ENCODE data around the gene PIGQ. TPM values are rescaled to one million over a fixed set of nuclear protein-coding genes. Genes with fewer than 3 reads are reported as not detected.

PIGQ gene
- total and polyA plus RNA-seq, 11 donors = 16.4 to 39.5 (median 22.0) TPM

GRCh38 chr16:582614-583331 is 13.0 kb downstream of the PIGQ start:
- Histone ChIP-seq H3K4me3 (no peak overlapping the region), H3K9me3 (no peaks in the 10 kb centered on the region), H3K27ac (peak overlapping the region in 3 of 12 donors; percentile 24 to 67 (median 60)), H3K4me1 (peaks cover 0 to 44% (median 12%) of the 10 kb centered on the region in 12 donors), H3K36me3 (peaks cover 0 to 8% (median 0%) of the 10 kb centered on the region in 9 donors), H3K27me3 (no peaks in the 10 kb centered on the region)
- ATAC-seq (peak in 2 of 4 donors; percentile 47 to 50), DNase-seq (peak in 3 of 5 donors; percentile 74 to 87 (median 85))
- intact Hi-C loops (cut with DNase I) = loop anchor here in 5 of 10 donors (5.0 to 10.0 kb wide), 3 partner anchors 62 to 80 kb away; partner anchors contain the start of genes MCRIP2 (in 2 of the 5) and WDR90 (in 2 of the 5)
- 80 to 90% (median 85%) methylated on average over 2 to 21 of the region's 21 CpGs for WGBS, 4 donors
- TF ChIP-seq POLR2A (IDR thresholded peaks at IDR 0.05) = no peak

DNA sequence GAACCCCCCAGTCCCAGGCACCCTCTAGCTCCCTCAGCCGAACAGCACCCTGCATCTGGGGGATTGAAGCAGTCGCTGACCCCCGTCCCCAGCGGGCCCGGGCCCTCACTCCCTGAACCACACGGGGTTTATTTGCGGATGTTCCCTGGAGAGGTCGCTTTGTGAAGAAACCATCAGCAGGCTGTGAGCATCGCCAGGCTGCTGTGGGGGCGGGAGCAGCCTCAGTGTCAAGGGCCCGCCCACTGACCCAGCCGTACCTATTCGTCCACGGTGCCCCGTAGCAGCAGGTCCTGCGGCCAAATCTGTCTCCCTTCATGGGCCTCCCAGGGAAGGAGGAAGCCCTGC is 13.7 kb downstream of the PIGQ start:
- DNase-seq (no peak), ATAC-seq (no peak)
- Histone ChIP-seq H3K27me3 (no peaks in the 10 kb centered on the region), H3K4me3 (no peak overlapping the region), H3K27ac (peak overlapping the region in 3 of 12 donors; percentile 24 to 67 (median 60)), H3K36me3 (peaks cover 0 to 8% (median 0%) of the 10 kb centered on the region in 9 donors), H3K9me3 (no peaks in the 10 kb centered on the region), H3K4me1 (peaks cover 4 to 51% (median 18%) of the 10 kb centered on the region in 12 donors)
- TF ChIP-seq, protein P1, sequence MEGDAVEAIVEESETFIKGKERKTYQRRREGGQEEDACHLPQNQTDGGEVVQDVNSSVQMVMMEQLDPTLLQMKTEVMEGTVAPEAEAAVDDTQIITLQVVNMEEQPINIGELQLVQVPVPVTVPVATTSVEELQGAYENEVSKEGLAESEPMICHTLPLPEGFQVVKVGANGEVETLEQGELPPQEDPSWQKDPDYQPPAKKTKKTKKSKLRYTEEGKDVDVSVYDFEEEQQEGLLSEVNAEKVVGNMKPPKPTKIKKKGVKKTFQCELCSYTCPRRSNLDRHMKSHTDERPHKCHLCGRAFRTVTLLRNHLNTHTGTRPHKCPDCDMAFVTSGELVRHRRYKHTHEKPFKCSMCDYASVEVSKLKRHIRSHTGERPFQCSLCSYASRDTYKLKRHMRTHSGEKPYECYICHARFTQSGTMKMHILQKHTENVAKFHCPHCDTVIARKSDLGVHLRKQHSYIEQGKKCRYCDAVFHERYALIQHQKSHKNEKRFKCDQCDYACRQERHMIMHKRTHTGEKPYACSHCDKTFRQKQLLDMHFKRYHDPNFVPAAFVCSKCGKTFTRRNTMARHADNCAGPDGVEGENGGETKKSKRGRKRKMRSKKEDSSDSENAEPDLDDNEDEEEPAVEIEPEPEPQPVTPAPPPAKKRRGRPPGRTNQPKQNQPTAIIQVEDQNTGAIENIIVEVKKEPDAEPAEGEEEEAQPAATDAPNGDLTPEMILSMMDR (IDR thresholded peaks at IDR 0.05) = no peak
- TF ChIP-seq POLR2A (IDR thresholded peaks at IDR 0.05) = no peak
- intact Hi-C loops (cut with DNase I) = loop anchor here in 5 of 10 donors (5.0 to 10.0 kb wide), 3 partner anchors 61 to 79 kb away; partner anchors contain the start of genes MCRIP2 (in 2 of the 5) and WDR90 (in 2 of the 5)
- whole genome bisulfite sequencing, 4 donors = 57 to 69% (median 59%) methylated on average over 8 to 16 of the region's 16 CpGs

DNA sequence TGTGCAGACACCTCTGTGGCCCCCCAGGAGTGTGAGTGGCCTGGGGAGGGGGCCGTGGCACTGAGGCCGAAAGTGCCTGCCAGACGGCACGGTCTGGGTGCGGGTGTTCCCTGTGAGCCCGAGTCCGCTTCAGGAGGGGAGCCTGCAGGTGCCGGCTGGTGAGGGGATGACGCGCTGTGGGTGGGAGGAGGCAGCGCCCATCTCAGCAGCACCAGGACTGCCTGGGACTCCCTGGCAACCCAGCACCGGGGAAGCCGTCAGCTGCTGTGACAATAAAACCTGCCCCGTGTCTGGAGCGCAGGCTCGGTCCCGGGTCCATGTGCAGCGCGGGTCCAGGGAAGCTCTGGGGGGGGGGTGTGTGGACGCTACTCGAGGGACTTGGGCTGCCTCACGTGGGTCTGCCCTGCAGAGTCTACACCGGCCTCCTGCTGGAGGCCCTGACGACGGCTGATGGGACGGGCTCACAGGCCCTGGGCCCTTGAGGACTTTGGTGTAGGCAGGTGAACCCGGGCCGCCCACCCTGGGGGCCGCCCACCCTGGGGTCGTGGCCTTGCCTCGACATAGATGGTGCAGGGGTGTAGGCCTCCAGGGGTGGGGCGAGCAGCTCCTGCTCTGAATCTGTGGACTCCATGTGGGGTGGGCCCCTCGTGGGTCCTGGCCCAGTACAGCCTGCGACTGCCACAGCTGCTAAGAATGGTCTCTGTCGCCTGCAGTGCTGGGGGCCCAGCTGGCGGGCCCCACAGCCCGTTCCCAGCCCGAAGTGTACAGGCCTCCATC is 14.2 kb downstream of the PIGQ start:
- Histone ChIP-seq H3K4me3 (no peak overlapping the region), H3K36me3 (peaks cover 0 to 8% (median 0%) of the 10 kb centered on the region in 9 donors), H3K9me3 (no peaks in the 10 kb centered on the region), H3K27ac (peak overlapping the region in 3 of 12 donors; percentile 24 to 67 (median 60)), H3K27me3 (no peaks in the 10 kb centered on the region), H3K4me1 (peaks cover 5 to 52% (median 19%) of the 10 kb centered on the region in 12 donors)
- ATAC-seq (no peak), DNase-seq (peak in 2 of 5 donors; percentile 33 to 63)
- WGBS, 4 donors = 44 to 59% (median 53%) methylated on average over 12 to 38 of the region's 38 CpGs
- intact Hi-C loops (cut with DNase I) = loop anchor here in 5 of 10 donors (5.0 to 10.0 kb wide), 3 partner anchors 61 to 78 kb away; partner anchors contain the start of genes MCRIP2 (in 2 of the 5) and WDR90 (in 2 of the 5)
- TF ChIP-seq, protein P1 (IDR thresholded peaks at IDR 0.05) = no peak
- no peak for TF ChIP-seq POLR2A (IDR thresholded peaks at IDR 0.05)

DNA sequence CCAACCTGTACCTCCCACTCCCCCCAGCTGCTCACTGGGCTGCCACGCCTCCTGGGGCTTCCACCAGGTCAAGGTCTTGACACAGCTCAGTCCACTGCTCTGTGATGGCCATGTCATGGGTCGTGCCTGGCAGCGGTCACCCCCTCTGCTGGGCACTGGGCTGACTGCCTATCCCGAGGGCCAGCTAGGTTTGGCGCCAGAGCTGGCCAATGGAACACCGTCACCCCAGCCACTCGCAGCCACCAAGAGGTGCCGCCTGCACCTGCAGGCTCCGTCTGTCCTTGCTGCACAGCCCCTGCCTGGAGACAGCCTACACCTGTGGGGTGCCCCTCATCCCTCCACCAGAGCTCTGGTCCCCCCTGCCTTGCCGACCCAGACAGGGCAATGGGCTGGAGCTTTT is 15.6 kb downstream of the PIGQ start:
- no peak for ATAC-seq
- peaks cover 5 to 51% (median 19%) of the 10 kb centered on the region in 12 donors for H3K4me1 ChIP-seq
- intact Hi-C loops (cut with DNase I) = loop anchor here in 3 of 10 donors (10.0 kb wide), 2 partner anchors 59 to 69 kb away; partner anchors contain the start of genes MCRIP2 (in 2 of the 3) and WDR90 (in 2 of the 3)
- no peaks in the 10 kb centered on the region for H3K27me3 ChIP-seq
- DNase-seq = peak in 1 of 5 donors; percentile 30
- 19 to 26% (median 21%) methylated on average over 7 to 10 of the region's 10 CpGs for WGBS, 4 donors
- H3K9me3 ChIP-seq = no peaks in the 10 kb centered on the region
- TF ChIP-seq, protein P1 (IDR thresholded peaks at IDR 0.05) = no peak
- TF ChIP-seq POLR2A (IDR thresholded peaks at IDR 0.05) = no peak
- H3K27ac ChIP-seq = no peak overlapping the region
- H3K4me3 ChIP-seq = no peak overlapping the region
- H3K36me3 ChIP-seq = peaks cover 0 to 7% (median 0%) of the 10 kb centered on the region in 9 donors

Data from heart left ventricle (tissue), 16 donors.